ENCODE results near the gene PAM16. TPM values are rescaled to one million over a fixed set of nuclear protein-coding genes. Genes with fewer than 3 reads are reported as not detected.

The PAM16 gene
- total and polyA plus RNA-seq, 2 experiments from 2014 or later, result 35.0 to 70.4 TPM

DNA sequence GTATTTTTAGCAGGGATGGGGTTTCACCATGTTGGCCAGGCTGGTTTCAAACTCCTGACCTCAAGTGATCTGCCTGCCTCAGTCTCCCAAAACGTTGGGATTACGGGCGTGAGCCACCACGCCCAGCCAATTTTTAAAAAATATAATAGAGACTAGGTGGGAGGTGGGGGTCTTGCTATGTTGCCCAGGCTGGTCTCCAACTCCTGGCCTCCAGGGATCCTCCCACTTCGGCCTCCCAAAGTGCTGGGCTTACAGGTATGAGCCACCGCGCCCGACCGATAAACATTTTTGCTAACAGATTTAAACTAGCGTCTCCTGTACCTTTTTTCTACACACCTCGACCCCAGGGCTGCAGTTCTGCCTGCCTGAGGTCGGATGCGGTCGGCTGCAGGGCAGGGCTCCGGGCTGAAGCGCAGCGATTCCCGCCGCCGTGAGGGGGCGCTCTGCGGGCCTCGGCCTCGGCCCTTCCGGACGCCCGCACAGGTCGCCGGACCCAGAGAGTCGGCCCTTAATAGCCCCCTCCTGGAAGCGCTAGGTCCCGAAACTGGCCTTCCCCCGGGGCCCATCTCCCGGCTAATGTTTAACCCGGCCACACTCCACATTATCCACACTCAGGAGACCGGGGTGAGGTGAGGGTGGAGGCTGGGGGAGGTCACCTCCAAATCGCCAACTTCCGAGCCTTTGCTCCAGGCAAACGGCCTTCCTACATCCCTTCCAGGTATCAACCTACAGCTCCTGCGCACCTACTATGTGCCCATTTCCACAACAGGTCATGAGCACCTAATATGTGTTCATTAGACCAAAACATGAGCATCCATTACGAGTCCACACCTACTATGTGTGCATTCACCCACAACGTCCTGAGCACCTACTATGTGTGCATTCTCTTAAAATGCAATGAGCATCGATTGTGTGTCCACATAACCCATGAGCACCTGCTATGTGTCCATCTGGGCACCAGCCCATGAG lies 37.3 kb downstream of the PAM16 start:
- Histone ChIP-seq H3K27me3 (no peaks in the 10 kb centered on the region), H3K4me1 (ENCODE audit: insufficient read depth) (peaks cover 33% of the 10 kb centered on the region)

DNA sequence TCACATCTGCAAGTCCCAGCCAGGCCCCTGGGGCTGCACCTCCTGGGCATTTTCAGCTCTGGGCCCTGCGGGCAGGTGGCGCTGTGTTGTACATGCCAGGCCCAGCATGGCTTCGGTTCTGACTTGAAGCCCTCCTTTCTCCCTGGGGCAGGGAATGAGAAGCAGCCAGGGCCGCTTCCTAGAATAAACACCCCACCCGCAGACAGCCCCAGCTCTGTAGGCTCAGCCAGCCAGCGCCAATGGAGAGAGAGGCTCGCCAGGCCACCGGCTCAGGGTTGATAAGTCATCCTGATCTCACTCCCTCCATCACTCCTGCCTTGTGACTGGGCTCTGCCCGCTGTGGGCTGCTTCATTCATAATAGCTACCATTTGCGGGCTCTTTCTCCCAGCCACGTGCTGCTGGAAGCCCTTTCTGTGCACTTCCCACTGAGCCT lies 41.3 kb downstream of the PAM16 start:
- Histone ChIP-seq H2AFZ (no peak overlapping the region), H3K27me3 (no peaks in the 10 kb centered on the region), H3K79me2 (peaks cover 19% of the 10 kb centered on the region), H3K36me3 (replicated peaks; ENCODE audit: insufficient read depth, low read depth) (no peaks in the 10 kb centered on the region), H3K4me1 (ENCODE audit: insufficient read depth) (peaks cover 22% of the 10 kb centered on the region), H3K27ac (peak overlapping the region; percentile 69), H3K9me3 (ENCODE audit: low read depth) (no peaks in the 10 kb centered on the region), H3K9me2 (replicated peaks; ENCODE audit: insufficient read depth) (no peaks in the 10 kb centered on the region), H3K4me2 (no peak overlapping the region), H4K20me1 (ENCODE audit: insufficient read depth, poor library complexity, severe bottlenecking) (no peaks in the 10 kb centered on the region), H3K4me3 (no peak overlapping the region)
- DNase-seq (ENCODE audit: low spot score), result peak; percentile 84
- TF ChIP-seq, protein P1, sequence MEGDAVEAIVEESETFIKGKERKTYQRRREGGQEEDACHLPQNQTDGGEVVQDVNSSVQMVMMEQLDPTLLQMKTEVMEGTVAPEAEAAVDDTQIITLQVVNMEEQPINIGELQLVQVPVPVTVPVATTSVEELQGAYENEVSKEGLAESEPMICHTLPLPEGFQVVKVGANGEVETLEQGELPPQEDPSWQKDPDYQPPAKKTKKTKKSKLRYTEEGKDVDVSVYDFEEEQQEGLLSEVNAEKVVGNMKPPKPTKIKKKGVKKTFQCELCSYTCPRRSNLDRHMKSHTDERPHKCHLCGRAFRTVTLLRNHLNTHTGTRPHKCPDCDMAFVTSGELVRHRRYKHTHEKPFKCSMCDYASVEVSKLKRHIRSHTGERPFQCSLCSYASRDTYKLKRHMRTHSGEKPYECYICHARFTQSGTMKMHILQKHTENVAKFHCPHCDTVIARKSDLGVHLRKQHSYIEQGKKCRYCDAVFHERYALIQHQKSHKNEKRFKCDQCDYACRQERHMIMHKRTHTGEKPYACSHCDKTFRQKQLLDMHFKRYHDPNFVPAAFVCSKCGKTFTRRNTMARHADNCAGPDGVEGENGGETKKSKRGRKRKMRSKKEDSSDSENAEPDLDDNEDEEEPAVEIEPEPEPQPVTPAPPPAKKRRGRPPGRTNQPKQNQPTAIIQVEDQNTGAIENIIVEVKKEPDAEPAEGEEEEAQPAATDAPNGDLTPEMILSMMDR (IDR thresholded peaks at IDR 0.05; ENCODE audit: poor library complexity), result peak; percentile 70
- no peak for TF ChIP-seq EZH2phosphoT487 (IDR thresholded peaks at IDR 0.05; ENCODE audit: low read depth, severe bottlenecking, unreplicated experiment)
- 28% methylated on average over 11 of the region's 11 CpGs for WGBS (ENCODE audit: low lambda C conversion rate, missing lambda C conversion rate)

More for the DNA sequence above, 37.3 kb downstream of the PAM16 start:
- Histone ChIP-seq H3K27ac (peak overlapping the region; percentile 98), H3K79me2 (peaks cover 29% of the 10 kb centered on the region), H3K4me3 (no peak overlapping the region), H3K4me2 (peak overlapping the region; percentile 94), H3K9me2 (replicated peaks; ENCODE audit: insufficient read depth) (no peaks in the 10 kb centered on the region), H3K9me3 (ENCODE audit: low read depth) (no peaks in the 10 kb centered on the region), H3K36me3 (replicated peaks; ENCODE audit: insufficient read depth, low read depth) (no peaks in the 10 kb centered on the region), H4K20me1 (ENCODE audit: insufficient read depth, poor library complexity, severe bottlenecking) (peaks cover 19% of the 10 kb centered on the region), H2AFZ (no peak overlapping the region)
- TF ChIP-seq, protein P1 (IDR thresholded peaks at IDR 0.05; ENCODE audit: poor library complexity), result peak; percentile 79
- no peak for TF ChIP-seq EZH2 (IDR thresholded peaks at IDR 0.05; ENCODE audit: borderline replicate concordance)
- WGBS (ENCODE audit: low lambda C conversion rate, missing lambda C conversion rate), result 21% methylated on average over 43 of the region's 43 CpGs
- DNase-seq (ENCODE audit: low spot score), result peak; percentile 89

DNA sequence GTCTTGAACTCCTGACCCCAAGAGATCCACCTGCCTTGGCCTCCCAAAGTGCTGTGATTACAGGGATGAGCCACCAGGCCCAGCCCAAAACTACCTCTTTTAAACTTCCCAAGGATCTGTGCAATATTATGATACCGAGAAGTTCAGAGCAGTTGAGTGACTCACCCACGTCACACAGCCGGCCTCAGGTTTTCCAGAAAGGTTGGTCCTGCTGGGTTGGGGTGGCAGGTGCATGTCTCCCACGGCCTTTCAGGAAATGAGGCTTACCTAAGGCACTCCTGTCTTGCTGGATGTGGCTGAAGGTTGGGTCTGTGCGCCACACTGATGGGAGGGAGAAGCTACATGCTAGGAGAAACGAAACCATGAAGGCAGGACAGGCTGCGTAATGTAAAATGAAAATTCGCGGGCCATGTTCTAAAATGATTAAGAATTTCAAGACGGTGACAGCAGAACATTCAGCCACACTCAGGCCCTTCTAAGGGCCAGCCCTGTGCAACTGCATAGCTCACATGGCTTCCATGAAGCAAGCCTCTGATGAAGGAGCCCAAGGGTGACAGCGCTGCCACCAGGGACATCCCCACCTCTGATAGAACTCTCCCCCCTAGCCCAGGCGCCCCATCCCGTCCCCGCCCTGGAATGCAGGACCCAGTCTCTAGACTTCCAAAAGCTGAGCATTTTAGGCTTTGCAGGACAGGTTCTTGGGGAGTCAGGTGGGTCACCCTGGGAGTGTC lies 41.9 kb downstream of the PAM16 start:
- H3K36me3 ChIP-seq (replicated peaks; ENCODE audit: insufficient read depth, low read depth), result no peaks in the 10 kb centered on the region
- no peak overlapping the region for H2AFZ ChIP-seq
- peaks cover 19% of the 10 kb centered on the region for H3K79me2 ChIP-seq
- TF ChIP-seq, protein P1 (IDR thresholded peaks at IDR 0.05; ENCODE audit: poor library complexity), result no peak
- TF ChIP-seq EZH2 (IDR thresholded peaks at IDR 0.05; ENCODE audit: borderline replicate concordance) (no peak), EZH2phosphoT487 (IDR thresholded peaks at IDR 0.05; ENCODE audit: low read depth, severe bottlenecking, unreplicated experiment) (no peak)
- H3K4me3 ChIP-seq, result no peak overlapping the region
- 89% methylated on average over 11 of the region's 14 CpGs for WGBS (ENCODE audit: low lambda C conversion rate, missing lambda C conversion rate)
- DNase-seq (ENCODE audit: low spot score), result no peak
- peaks cover 22% of the 10 kb centered on the region for H3K4me1 ChIP-seq (ENCODE audit: insufficient read depth)
- H3K27me3 ChIP-seq, result no peaks in the 10 kb centered on the region
- H4K20me1 ChIP-seq (ENCODE audit: insufficient read depth, poor library complexity, severe bottlenecking), result no peaks in the 10 kb centered on the region
- no peaks in the 10 kb centered on the region for H3K9me2 ChIP-seq (replicated peaks; ENCODE audit: insufficient read depth)
- no peaks in the 10 kb centered on the region for H3K9me3 ChIP-seq (ENCODE audit: low read depth)
- H3K27ac ChIP-seq, result peak overlapping the region; percentile 69
- H3K4me2 ChIP-seq, result no peak overlapping the region
